ENCODE results near the gene CACNA2D3.

CACNA2D3 gene

DNA sequence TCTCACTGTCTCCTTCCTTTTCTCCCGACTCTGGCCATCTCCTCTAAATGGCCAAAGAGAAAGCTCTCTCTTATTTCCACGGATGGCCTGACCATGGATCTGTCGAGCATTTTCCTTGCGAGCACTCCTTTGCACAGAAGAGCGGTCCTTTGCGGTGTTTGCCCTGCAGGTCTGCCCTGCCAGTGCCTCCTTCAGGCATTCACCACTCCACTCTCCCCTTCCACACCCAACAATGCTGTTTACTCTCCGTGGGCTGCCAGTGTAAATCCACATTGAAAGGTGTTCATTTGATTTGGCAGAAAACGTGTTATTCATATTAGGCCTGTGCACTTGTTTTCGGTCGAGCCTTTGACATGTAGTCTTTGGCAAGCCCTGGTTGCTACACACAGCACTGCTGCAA is 49.6 kb downstream of the CACNA2D3 start:
- no peak for DNase-seq

GRCh38 chr3:54173371-54173770 is 51.0 kb downstream of the CACNA2D3 start:
- no peak for DNase-seq

- DNase-seq, result no peak
Observed at GRCh38 chr3:54176106-54176505, 53.8 kb downstream of the CACNA2D3 start.

DNA sequence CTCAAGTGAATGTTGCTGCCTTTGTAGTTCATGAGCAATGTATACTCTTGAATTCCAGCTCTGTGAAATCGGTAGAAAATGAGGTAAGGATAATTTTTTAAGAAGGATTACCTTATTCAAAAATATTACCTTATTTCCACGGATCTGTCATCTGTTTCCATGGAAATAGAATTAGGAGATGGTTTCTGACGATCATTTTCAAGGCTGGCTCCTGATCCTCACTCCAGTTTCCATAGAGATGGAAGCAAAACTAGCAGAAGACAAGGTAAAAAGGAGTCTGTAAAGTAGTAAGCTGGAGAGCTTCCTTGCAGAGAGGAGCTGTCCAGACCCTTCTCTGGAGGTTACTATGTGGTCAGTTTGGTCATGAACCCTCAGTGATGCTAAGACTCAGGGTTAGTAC is 55.5 kb downstream of the CACNA2D3 start:
- no peak for DNase-seq

DNA sequence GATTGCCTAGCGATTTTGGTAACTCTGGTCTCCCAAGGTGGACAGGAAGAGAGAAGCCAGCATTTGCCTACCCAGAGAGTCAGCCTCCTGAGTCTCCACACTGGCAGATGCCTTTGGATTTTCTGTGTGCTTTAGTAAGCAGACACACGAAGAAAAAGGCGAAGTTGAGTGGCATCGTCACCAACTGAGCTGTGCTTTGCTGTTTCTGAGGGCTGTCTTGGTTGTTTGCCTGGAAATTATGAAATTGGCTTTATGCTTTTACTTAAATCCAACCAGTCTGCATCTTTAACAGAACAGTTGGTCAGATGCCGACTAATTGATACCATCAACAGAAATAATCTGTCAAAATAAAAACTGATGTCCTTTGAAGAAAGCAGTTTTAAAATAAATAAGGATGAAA is 56.0 kb downstream of the CACNA2D3 start:
- no peak for DNase-seq

DNA sequence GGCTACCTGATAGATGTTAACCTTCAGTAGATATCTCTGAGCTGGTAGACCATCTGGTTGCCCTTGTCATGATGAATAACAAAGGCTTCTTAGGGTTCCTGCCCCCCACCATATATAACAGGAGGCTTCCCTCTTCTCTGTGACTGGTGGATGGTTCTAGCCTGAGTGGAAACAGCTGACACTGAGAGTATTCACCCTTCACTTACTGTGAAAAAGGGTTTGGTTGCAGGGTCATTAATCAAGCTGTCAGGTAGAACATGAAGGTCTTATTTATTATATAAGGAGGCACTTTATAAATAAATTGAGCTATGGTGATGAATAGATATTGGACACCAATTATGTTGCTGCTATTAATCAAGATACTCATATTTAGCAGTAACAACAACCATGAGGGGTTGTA is 58.6 kb downstream of the CACNA2D3 start:
- no peak for DNase-seq

- no peak for DNase-seq
Observed at GRCh38 chr3:54182242-54182641, 59.9 kb downstream of the CACNA2D3 start.

DNA sequence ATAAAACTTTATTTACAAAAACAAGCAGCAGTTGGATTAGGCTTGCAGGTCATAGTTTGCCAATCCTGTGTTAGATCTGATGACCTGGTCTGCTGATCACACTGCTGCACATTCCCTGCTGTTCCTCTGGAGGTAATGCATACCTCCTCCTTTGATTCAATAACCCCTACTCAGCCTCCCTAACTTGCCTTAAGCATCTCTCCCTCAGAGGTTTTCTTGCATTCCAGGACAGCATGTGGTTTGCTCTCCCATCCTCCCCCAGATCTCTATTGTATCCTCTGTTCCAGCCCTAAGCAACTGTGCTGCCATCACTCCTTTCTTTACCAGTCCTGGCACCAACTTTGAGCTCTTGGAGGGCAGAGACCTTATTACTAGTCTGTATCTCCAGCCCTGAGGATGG is 63.4 kb downstream of the CACNA2D3 start:
- DNase-seq, result no peak

DNA sequence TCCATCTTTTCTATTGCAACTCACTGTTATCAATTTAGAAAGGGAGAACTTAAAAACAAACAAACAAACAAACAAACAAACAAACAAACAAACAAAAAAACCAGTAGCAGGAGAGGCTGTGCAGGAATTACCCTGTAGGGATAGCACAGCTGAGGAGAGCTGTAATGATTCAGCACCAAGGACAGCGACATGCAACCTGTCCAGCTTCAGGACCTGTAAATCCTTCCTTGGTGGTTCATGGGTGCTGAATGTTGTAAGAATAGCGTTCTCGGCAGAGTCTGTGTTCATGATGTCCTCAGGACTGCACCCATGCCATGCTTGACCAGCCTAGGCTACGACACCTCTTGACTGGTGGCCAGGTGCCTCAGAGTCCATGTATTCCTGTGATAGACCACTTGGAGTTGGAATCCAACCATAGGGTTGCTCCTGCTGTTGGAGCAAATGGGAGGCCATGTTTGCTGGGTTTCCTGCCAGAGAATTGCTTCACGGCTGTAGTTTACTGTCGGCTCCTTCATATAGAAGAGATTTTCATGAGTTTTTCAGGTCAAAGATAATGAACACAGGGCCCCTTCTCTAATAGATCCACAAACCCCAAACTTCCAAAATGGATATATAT is 65.9 kb downstream of the CACNA2D3 start:
- DNase-seq, result no peak

GRCh38 chr3:54191220-54191619 is 68.9 kb downstream of the CACNA2D3 start:
- DNase-seq, result no peak

GRCh38 chr3:54192026-54192425 is 69.7 kb downstream of the CACNA2D3 start:
- DNase-seq, result no peak

DNA sequence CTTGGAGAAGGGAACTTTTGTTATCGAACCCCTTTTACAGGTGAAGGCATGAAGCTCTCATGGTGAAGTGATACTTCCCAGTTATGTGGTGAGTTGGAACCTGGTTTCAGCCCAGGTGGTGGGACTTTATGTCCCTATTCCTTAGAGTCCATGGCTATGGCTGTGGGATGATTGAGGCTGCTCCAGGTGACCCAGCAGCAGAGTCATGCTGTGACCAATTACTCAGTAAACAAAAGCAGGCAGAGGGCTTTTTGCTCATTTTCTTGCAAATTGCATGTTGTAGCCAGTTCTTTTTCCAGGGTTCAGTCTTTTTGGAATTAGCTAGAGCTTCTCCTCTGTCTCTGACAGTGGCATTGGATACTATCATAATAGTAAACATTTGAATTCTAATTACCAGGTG is 70.7 kb downstream of the CACNA2D3 start:
- DNase-seq, result no peak

GRCh38 chr3:54196360-54196991 is 74.1 kb downstream of the CACNA2D3 start:
- DNase-seq, result no peak

DNA sequence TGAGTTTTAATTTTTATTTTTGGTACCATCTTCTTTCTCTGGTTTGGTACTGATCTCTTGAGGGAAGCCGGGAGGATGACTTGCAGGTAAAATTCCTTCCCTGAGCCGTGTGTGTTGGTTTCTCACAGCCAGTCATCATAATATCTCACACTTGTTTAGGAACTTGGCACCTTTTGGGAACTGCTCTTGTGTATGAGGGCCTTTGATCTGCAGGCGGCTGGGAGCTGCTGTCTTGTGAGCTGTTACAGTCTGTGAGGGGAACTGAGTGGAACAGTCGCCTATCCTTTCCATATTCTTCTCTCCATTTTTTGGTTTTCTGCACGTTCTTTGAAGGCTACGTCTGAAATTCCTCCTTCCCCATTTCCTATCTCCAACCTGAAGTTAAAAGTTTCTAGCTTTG is 75.2 kb downstream of the CACNA2D3 start:
- no peak for DNase-seq

GRCh38 chr3:54198556-54198955 is 76.2 kb downstream of the CACNA2D3 start:
- no peak for DNase-seq

GRCh38 chr3:54202054-54202453 is 79.7 kb downstream of the CACNA2D3 start:
- no peak for DNase-seq

DNA sequence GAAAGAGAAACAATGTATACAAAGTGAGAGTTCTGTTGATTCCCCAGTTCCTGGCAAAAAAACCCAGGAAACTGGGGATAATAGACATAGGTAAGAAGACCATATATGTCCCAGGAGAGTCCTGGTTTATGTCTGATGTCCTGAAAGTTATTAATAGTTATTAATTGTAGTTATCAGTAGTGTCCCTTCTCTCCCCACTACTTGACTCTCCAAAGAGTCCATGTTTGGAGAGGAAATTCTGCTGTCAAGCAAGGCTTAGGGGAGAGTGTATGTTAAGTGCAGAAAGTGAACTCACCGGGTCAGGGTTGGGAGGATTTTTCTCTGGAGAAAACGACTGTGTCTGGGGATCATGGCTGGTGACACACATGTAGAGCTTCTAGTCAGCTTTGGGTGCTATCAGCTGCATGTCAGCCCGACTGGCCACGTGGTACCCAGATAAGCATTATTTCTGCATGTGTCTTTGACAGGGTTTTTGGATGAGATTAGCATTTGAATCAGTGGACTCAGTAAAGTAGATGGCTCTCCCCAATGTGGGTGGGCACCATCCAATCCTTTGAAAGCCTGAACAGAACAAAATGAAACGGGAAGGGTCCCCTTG is 80.4 kb downstream of the CACNA2D3 start:
- no peak for DNase-seq

GRCh38 chr3:54206874-54207273 is 84.5 kb downstream of the CACNA2D3 start:
- no peak for DNase-seq

- no peak for DNase-seq
Observed at GRCh38 chr3:54211097-54211496, 88.7 kb downstream of the CACNA2D3 start.

GRCh38 chr3:54212723-54213122 is 90.4 kb downstream of the CACNA2D3 start:
- DNase-seq, result no peak

- DNase-seq, result no peak
Observed at GRCh38 chr3:54213907-54214306, 91.6 kb downstream of the CACNA2D3 start.

GRCh38 chr3:54214845-54215244 is 92.5 kb downstream of the CACNA2D3 start:
- DNase-seq, result no peak

GRCh38 chr3:54215521-54215920 is 93.2 kb downstream of the CACNA2D3 start:
- DNase-seq, result no peak

GRCh38 chr3:54217828-54218227 is 95.5 kb downstream of the CACNA2D3 start:
- no peak for DNase-seq

- no peak for DNase-seq
Observed at GRCh38 chr3:54222316-54222715, 100.0 kb downstream of the CACNA2D3 start.
